ENCODE results near the gene ROM1.
"Not testable (repeated sequence)": the region's sequence is repeated elsewhere in the genome, so short reads cannot be mapped to it uniquely, and the experiment has no call there.

The ROM1 gene

GRCh38 chr11:62612366-62613290, at the start of gene ROM1, which contains the start of gene EML3:
ROM1 (plus strand) TSS chr11:62613257; CDS start chr11:62613282, 25 bp downstream.
EML3 (minus strand) TSS chr11:62612775; CDS start chr11:62612457, 318 bp downstream.
- DNase-seq (ENCODE audit: low read depth) = no peak

- no peak for DNase-seq (ENCODE audit: low read depth)
Observed at GRCh38 chr11:62565100-62565802, 47.8 kb upstream of the ROM1 start.

DNA sequence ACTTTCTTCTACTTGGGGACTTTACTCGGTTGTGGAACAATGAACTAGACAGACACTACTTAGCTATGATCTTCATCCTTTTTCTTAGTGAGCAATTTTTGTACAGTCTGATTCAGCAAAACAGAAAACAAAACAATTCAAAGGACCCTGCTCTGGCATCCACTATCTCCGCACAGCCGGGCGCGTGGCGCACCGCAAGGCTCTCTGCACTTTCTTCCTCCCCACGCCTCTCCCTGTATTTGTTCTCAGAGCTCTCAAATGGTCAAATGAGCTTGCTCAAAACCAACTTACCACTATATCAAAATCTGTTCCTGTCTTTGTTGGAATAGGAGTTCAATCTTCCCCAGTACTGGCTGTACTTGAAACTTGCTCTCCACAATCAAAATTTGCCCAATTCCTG, 46.8 kb upstream of the ROM1 start:
- DNase-seq (ENCODE audit: low read depth) = no peak

DNA sequence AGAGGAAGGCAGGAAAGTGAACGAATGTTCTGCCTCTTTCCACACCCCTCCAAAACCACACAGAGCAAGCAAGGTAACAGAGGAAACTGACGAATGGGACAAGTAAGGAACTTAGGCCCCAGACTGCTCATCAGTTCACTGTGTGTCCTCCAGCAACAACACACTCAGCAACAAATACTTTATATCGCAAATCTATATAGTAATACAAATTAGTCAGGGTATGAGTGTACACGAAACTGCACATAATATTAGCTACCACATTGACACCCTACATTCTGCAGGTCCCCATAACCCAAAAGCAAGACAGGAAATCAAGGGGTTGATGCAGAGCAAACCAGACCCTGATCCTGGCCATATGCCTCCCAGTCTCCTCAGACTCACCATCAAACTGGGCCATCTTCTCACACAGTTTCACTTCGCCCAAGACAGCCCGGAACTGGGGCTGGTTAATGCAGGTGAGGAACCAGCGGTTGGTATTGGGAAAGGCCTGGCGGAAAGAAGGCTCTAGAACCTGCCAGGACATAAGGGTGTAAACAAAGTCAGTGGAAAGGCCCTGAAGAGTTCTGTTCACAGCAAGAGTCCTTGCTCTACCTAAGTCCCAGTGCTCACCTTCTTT, 45.9 kb upstream of the ROM1 start:
- DNase-seq (ENCODE audit: low read depth) = no peak

GRCh38 chr11:62569611-62570010, 43.4 kb upstream of the ROM1 start:
- no peak for DNase-seq (ENCODE audit: low read depth)

- DNase-seq (ENCODE audit: low read depth) = not testable (repeated sequence)
Observed at GRCh38 chr11:62570903-62571302, 42.2 kb upstream of the ROM1 start.

GRCh38 chr11:62571493-62571892, 41.6 kb upstream of the ROM1 start:
- not testable (repeated sequence) for DNase-seq (ENCODE audit: low read depth)

- DNase-seq (ENCODE audit: low read depth) = no peak
Observed at GRCh38 chr11:62572431-62572830, 40.6 kb upstream of the ROM1 start.

- no peak for DNase-seq (ENCODE audit: low read depth)
Observed at GRCh38 chr11:62573006-62573591, 40.0 kb upstream of the ROM1 start.

- DNase-seq (ENCODE audit: low read depth) = peak; percentile 99
Observed at GRCh38 chr11:62573592-62574362, 39.3 kb upstream of the ROM1 start, which contains the start of gene EEF1G. EEF1G (minus strand) TSS chr11:62573891; CDS start chr11:62573842, 49 bp downstream.

GRCh38 chr11:62574363-62575071, 38.5 kb upstream of the ROM1 start:
- DNase-seq (ENCODE audit: low read depth) = no peak

GRCh38 chr11:62575156-62575555, 37.9 kb upstream of the ROM1 start:
- no peak for DNase-seq (ENCODE audit: low read depth)

DNA sequence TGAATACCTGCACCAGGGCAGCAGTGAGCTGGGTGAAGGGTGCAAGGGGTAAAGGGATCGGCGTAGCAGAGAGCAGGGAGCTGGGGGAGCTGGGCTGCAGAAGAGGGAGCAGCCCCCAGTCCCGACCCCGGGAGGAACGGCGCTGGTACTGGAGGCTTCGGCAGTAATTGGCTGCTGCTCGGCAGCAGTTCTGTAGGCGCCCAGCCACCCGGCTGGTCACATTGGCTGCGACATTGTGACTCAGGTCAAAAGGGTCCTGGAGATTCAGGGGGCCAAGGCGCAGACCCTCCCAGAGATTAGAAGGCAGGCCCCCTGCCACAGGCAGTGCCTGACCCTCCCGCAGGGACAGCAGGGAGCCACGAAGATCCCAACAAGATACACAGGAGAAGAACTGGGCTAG, 37.2 kb upstream of the ROM1 start:
- DNase-seq (ENCODE audit: low read depth) = no peak

GRCh38 chr11:62577046-62577714, 35.9 kb upstream of the ROM1 start:
- DNase-seq (ENCODE audit: low read depth) = no peak

DNA sequence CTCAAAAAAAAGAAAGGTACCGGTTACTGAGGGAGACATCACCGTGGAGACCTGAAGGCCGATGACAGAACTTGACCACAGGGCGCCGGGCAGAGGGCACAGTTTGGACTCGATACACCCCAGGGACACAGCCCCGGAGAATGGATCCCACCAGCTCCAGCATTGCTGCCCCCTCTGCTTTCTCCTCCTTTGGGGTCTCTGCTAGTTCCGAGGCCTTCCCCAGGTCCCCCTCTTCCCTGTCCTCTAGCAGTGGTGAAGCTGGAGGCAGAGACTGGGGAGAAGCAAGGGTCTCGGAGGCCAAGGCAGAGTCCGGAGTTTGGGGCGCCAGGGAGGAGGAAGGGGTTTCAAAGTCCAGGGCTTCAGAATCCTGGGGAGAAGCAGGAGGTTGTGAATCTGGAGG, 34.5 kb upstream of the ROM1 start:
- DNase-seq (ENCODE audit: low read depth) = no peak

GRCh38 chr11:62579252-62579651, 33.8 kb upstream of the ROM1 start:
- no peak for DNase-seq (ENCODE audit: low read depth)

GRCh38 chr11:62580959-62581715, 31.9 kb upstream of the ROM1 start:
- no peak for DNase-seq (ENCODE audit: low read depth)

DNA sequence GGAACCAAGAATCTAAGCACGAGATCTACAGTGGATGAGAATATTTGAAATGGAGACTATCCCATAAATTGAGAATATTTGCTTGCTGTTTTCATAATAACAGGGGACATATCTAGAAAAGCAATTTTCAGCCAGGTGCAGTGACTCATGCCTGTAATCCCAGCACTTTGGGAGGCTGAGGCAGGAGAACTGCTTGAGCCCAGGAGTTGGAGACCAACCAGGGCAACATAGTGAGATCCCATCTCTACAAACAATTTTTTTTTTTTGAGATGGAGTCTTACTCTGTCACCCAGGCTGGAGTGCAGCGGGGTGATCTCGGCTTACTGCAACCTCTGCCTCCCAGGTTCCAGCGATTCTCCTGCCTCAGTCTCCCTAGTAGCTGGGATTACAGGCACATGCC, 31.3 kb upstream of the ROM1 start:
- DNase-seq (ENCODE audit: low read depth) = not testable (repeated sequence)

DNA sequence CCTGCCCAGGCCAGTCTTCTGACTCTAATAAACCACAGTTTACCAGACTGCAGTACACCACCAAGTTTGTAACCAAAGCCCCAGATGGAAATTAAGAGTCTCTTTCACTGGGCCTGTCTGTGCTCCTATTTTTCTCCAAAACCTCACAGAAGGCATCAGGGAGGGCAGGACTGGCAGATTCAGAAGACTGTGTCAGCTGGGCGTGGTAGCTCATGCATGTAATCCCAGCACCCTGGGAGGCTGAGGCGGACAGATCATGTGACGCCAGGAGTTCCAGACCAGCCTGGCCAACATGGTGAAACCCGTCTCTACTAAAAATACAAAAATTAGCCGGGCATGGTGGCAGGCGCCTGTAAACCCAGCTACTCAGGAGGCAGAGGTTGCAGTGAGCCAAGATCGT, 27.7 kb upstream of the ROM1 start:
- not testable (repeated sequence) for DNase-seq (ENCODE audit: low read depth)

All from GM04503 (cell line).